ENCODE measurements around the gene CACNG3.
"Not testable (repeated sequence)": the region's sequence is repeated elsewhere in the genome, so short reads cannot be mapped to it uniquely, and the experiment has no call there.

CACNG3 gene

GRCh38 chr16:24255456-24256371, at the start of gene CACNG3:
Gene CACNG3, plus strand, starts transcription at chr16:24256335. Its CDS starts 420 bp downstream, at chr16:24256755.
- FAIRE-seq = no peak

GRCh38 chr16:24206926-24207325, 49.2 kb upstream of the CACNG3 start:
- FAIRE-seq = no peak

DNA sequence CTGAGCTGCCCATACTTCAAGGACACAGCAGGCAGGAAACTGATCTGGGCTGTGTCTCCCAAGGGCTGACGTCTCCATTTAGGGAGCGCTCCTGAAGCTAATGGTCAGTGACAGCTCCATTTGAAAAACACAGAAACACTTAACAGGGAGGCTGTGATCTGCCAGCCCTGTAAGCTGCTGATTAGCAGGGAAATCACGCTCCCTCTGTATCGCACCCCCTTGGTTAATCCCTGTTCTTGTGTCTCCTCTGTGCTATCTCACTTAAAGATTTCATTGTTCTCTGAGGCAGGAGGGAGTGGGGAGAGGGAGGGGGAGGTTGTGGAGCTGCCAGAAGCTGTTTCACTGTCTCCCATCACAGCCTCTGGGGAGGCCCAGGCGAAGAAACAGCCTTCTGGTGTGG, 47.4 kb upstream of the CACNG3 start:
- no peak for FAIRE-seq

- FAIRE-seq = no peak
Observed at GRCh38 chr16:24214992-24215391, 41.1 kb upstream of the CACNG3 start.

DNA sequence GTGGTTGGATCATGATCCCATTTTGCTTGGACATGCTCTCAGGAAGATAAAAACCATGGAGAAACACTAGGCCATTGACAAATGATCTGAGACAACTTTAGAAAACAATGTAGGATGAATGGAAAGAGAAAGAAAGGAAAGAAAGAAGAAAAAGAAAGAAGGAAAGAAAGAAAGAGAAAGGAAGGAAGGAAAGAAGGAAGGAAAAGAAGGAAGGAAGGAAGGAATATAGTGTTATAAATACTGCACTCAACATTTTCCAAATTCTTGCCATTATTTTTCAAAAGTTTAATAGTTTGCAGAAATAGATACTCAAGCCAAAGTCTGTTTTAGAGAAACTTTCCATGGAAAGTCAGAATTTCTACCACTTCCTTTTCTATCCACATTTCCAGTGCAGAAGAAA, 39.2 kb upstream of the CACNG3 start:
- FAIRE-seq = no peak

DNA sequence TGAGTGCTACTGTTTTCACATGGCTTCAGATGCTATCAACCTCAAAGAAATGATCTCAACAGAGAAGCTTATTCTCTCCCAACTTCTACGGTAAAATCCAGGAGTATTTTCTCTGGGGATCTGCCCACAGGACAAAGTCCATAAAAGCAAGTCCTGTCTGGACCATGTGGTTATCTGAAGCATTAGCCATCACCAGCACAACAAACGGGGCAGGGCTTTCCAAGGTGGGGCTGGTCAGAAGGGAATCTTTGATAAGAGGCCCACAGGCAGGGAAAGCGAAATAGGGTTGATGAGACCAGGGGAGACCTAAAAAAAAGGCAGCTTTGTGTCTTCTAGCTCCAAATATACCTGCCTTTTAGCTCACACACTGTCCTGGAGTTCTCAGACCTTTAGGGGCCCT, 38.7 kb upstream of the CACNG3 start:
- FAIRE-seq = no peak

GRCh38 chr16:24218299-24218698, 37.8 kb upstream of the CACNG3 start:
- FAIRE-seq = no peak

GRCh38 chr16:24221219-24221618, 34.9 kb upstream of the CACNG3 start:
- no peak for FAIRE-seq

DNA sequence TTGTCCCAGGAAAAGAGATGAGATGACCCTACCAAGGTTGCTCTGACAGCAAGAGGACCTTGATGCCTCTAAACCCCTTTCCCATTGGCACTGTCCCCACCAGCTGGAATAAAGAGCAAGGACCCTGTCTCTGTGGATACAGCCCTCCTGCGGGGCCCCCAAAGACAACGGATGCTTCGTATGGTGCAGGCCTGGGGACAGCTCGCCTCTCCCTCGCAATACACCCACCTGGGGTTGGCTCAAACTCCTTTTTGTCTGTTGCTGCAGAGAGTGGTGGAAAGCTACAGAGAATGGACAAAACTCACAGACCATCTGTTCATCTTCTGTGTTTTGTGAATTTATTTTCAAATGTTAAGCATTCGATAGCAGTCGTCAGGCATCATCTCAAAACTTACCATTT, 27.6 kb upstream of the CACNG3 start:
- FAIRE-seq = no peak

DNA sequence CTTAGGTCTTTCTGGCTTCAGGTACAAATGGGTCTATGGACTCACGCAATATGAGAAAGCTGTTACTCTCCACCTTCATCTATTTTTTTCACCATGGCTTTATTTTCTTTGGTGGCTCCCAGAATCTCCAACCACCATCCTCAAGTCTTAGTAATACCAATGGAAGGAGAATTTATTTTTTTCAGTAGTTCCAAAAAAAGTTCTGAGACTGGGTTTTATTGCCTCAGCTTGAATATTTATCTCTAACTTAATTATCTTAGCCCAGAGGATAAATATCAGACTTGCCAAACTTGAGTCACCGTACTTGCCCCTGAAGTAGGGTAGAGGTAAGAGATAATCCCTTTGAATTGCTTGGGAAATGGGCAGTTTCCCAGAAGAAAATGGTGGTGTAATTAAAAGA, 23.2 kb upstream of the CACNG3 start:
- no peak for FAIRE-seq

DNA sequence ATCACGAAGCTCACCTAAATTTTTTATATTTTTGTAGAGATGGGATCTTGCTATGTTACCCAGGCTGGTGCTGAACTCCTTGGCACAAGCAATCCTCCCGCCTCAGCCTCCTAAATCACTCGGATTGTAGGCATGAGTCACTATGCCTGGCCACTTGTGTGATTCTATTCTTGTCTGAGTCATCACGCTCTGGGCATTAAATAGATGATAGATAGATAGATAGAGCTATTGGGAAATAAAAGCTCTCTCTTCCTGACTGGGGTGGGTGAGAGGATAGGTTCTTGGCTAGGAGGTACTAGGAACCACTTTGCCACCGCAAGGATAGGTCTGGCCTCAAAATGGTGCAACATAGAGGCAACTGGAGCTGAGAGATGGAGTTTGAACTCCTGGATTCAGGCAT, 21.4 kb upstream of the CACNG3 start:
- FAIRE-seq = no peak

DNA sequence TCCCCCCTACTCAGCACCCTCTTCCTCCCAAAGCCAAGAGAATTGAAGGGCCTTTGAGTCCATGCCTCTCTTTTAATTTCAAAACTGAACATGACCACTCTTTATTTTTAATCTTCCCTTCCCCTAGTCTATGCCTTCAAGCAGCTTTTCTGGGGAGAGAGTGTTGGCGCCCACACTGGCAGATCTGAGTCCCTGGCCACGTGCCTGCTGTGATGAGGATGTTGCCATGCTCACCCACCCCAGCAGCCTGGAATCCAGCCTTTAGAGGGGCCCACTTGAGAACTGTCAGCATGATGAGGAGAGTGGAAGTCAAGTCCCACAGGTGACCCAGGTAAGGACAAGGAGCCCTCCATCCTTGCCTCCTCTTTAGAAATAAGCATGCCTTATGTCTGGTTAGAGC, 20.3 kb upstream of the CACNG3 start:
- FAIRE-seq = no peak

GRCh38 chr16:24238846-24239245, 17.3 kb upstream of the CACNG3 start:
- not testable (repeated sequence) for FAIRE-seq

- no peak for FAIRE-seq
Observed at GRCh38 chr16:24246911-24247607, 9.1 kb upstream of the CACNG3 start.

DNA sequence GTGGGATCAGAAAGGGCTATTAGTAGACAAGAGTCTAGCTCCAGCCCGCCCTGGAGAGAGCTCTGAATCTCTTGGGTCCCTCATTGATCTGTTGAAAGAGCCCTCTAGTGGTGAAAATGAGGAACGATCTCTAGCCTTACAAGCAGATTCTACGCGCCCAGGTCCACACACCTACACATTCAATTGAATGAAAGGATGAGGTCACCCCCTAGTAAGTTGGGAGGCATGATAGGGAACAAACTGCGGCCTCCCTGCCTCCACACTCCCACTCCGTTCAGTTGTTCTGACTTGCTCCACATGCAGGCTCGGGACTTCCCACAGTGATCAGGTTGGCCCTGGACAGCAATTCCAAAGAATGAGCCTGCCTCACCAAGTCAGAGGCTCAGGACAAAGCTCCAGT, 2.9 kb upstream of the CACNG3 start:
- FAIRE-seq = no peak

GRCh38 chr16:24257958-24258357, 1.8 kb downstream of the CACNG3 start:
- no peak for FAIRE-seq

DNA sequence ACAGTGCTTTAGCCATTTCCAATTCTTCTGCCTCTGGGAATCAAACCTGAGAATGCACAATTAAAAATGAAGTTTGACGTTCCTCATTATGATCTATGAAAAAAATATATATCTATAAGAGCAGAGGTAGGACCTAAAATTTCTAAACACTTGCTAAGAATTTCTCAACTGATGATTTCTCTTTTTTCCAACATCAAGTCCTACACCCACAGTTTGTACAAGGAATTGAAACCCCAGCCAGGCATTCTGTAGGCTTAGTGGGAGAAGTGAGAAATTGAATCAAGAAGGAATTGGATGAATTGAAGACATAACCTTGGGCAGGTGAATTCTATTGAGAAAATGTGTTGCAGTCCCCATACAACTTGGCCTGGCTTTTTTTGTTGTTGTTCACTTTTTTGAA, 2.7 kb downstream of the CACNG3 start:
- no peak for FAIRE-seq

DNA sequence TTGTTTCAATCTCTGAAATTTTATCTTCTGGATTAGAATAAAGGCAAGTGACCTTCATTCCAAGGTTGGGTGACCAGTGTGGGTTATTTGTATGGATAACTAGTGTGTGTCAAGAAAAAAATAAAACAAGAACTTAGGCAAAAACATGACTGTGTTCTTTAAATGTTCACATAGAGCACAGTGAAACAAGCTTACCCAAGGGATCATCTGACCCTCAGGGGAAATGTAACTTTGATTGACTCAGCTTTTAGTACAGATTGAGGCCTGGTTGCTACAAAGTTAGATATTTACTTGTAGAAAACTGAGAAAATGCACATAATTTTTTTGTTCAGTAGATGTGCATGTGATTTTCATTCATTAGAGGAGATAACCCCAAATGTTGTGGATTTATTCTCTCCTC, 6.7 kb downstream of the CACNG3 start:
- FAIRE-seq = no peak

- FAIRE-seq = no peak
Observed at GRCh38 chr16:24270721-24271442, 14.7 kb downstream of the CACNG3 start.

DNA sequence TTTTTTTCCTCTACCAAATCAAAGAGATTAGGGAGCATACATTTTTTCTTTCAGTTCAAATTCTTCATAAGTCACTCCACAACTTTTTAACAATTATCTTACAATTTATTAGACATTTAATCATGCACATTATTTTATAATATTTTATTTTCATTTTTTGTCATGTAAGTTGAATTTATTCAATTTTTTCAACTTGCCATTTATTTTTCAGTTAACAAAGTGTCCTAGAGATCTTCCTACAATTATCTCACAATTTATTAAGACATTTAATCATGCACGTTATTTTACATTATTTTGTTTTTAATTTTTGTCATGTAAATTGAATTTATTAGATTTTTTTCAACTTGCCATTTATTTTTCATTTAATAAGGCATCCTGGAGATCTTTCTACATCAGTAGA, 16.2 kb downstream of the CACNG3 start:
- FAIRE-seq = peak; percentile 33

DNA sequence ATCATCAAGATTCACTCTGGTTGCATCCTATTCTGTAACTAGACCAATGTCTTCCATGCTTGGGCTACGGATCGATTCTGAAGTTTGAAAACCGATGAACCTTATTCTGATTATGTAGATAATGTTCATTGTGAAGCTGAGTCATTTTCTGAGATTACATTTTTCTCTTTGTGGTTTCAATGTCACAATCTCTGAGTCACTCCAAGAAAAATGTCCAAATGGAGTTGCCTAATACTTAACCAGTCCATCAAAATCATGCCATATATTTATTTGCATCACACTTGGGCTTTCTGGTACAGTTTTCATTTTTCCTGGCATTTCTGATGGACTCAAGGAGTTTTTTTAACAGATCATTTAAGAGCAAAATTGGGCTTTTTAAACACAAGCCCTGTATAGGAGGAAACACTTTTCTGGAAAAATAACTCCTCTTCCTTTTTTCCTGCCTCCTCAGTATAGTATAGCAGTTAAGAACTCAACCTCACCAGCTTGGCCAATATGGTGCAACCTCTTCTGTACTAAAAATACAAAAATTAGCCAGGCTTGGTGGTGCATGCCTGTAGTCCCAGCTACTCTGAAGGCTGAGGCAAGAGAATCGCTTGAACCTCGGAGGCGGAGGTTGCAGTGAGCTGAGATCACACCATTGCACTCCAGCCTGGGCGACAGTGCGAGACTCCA, 17.5 kb downstream of the CACNG3 start:
- FAIRE-seq = no peak

DNA sequence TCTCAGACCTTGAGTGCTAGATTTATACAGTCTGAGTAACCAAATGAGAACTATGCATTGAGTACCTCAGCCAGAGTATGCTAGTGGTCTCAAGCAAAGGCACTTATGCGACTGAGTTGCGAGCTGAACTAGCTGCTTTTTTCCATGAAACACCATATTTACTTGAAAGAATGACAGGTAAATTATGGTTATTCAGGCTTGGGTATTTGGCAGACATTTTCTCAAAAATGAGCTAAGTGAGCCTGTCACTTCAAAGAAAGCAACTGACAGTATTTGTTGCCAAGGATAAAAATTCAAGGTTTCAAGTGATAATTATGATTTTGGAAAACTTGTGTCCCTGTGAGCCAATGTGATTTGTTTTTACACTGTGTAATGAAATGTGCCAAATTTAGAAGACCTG, 19.3 kb downstream of the CACNG3 start:
- FAIRE-seq = no peak

DNA sequence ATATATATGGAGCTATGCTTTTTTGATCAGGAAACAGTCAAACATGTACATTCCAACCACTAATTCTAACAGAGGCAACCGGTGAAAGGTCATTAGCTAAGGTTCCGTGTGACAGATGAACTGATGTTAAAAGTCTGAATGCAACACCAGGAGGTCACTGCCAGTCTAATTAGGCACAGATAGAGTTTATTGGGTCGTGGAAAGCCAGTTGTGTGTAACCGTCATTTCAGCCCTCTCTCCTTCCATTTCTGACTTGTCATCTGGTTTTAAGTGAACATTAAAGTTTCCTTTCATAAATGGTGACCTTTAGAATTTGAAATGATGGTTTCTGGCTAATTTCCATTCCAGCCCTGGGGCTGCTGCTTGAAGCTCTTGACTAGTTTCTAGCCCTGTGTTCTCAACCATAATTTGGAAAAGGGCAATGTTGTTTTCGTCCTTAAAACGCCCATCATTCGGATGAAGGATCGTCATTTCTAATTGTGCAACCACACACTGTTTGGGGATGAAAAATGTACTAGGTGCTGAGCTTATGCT, 23.9 kb downstream of the CACNG3 start:
- FAIRE-seq = no peak
